Measurements from ENCODE around the gene USP19.

The USP19 gene

GRCh38 chr3:49104052-49104426, 16.6 kb downstream of the USP19 start:
- no peaks in the 10 kb centered on the region for H3K27me3 ChIP-seq (ENCODE audit: control insufficient read depth in 3 of 3, insufficient read depth in 3 of 3, low read depth in 1 of 3, low read length in 3 of 3)
- H2AK5ac ChIP-seq (ENCODE audit: low read depth, low read length) = no peak overlapping the region
- peaks cover 48 to 67% of the 10 kb centered on the region in 2 donors for H3K36me3 ChIP-seq (replicated peaks in 1 of 2; ENCODE audit: control insufficient read depth in 2 of 2, insufficient read depth in 2 of 2, low read length in 2 of 2)
- no peak for DNase-seq (ENCODE audit: low spot score)
- peak overlapping the region; percentile 44 for H3K18ac ChIP-seq (ENCODE audit: low read length)
- no peaks in the 10 kb centered on the region for H3K9me3 ChIP-seq (replicated peaks in 1 of 2; ENCODE audit: control insufficient read depth in 2 of 2, insufficient read depth in 1 of 2, low read depth in 1 of 2, low read length in 2 of 2)
- peaks cover 6 to 11% of the 10 kb centered on the region in 2 donors for H3K4me1 ChIP-seq (ENCODE audit: control insufficient read depth in 2 of 2, insufficient read depth in 1 of 2, low read depth in 1 of 2, low read length in 2 of 2)
- peak overlapping the region; percentile 90 for H3K4me2 ChIP-seq (ENCODE audit: insufficient read depth, low read length, poor library complexity, severe bottlenecking)
- no peak overlapping the region for H2BK120ac ChIP-seq (ENCODE audit: low read depth, low read length)
- H3K23ac ChIP-seq (ENCODE audit: low read depth, low read length, poor library complexity) = no peak overlapping the region
- peak overlapping the region; percentile 95 for H2AFZ ChIP-seq (ENCODE audit: low read length)
- no CpG with 5 or more reads among the region's 8 CpGs for WGBS, 2 donors (ENCODE audit: extremely low coverage in 2 of 2, insufficient read length in 2 of 2, insufficient replicate concordance in 1 of 2)
- no peak overlapping the region for H2BK12ac ChIP-seq (ENCODE audit: low read length)
- no peak overlapping the region for H4K91ac ChIP-seq (ENCODE audit: low read depth, low read length, poor library complexity)
- no peak overlapping the region for H3K4ac ChIP-seq (ENCODE audit: low read length)
- peaks cover 8% of the 10 kb centered on the region for H3K79me1 ChIP-seq (ENCODE audit: low read depth, low read length)
- H3K9ac ChIP-seq (ENCODE audit: low read depth, low read length, poor library complexity) = peak overlapping the region; percentile 92
- no peak overlapping the region for H3K14ac ChIP-seq (ENCODE audit: low read length)
- peak overlapping the region; percentile 76 to 95 for H3K4me3 ChIP-seq (ENCODE audit: low read length in 2 of 2)
- peak overlapping the region; percentile 93 for H3K27ac ChIP-seq (replicated peaks; ENCODE audit: low read length)
- no peak overlapping the region for H4K8ac ChIP-seq (ENCODE audit: low read depth, low read length)
- H2BK5ac ChIP-seq (ENCODE audit: low read length) = peak overlapping the region; percentile 62
- H2BK15ac ChIP-seq (ENCODE audit: low read length) = no peak overlapping the region

GRCh38 chr3:49100046-49100615, 20.5 kb downstream of the USP19 start:
- WGBS, 2 donors (ENCODE audit: extremely low coverage in 2 of 2, insufficient read length in 2 of 2, insufficient replicate concordance in 1 of 2) = no CpG with 5 or more reads among the region's 11 CpGs
- H3K4me1 ChIP-seq (ENCODE audit: control insufficient read depth in 2 of 2, insufficient read depth in 1 of 2, low read depth in 1 of 2, low read length in 2 of 2) = peaks cover 6 to 7% of the 10 kb centered on the region in 2 donors
- H3K4ac ChIP-seq (ENCODE audit: low read length) = no peak overlapping the region
- no peak overlapping the region for H2BK120ac ChIP-seq (ENCODE audit: low read depth, low read length)
- peaks cover 59 to 76% of the 10 kb centered on the region in 2 donors for H3K36me3 ChIP-seq (replicated peaks in 1 of 2; ENCODE audit: control insufficient read depth in 2 of 2, insufficient read depth in 2 of 2, low read length in 2 of 2)
- no peak overlapping the region for H3K18ac ChIP-seq (ENCODE audit: low read length)
- no peak overlapping the region for H2AFZ ChIP-seq (ENCODE audit: low read length)
- no peak overlapping the region for H2BK12ac ChIP-seq (ENCODE audit: low read length)
- DNase-seq (ENCODE audit: low spot score) = no peak
- no peak overlapping the region for H4K91ac ChIP-seq (ENCODE audit: low read depth, low read length, poor library complexity)
- no peak overlapping the region for H3K4me2 ChIP-seq (ENCODE audit: insufficient read depth, low read length, poor library complexity, severe bottlenecking)
- H2BK5ac ChIP-seq (ENCODE audit: low read length) = no peak overlapping the region
- H2BK15ac ChIP-seq (ENCODE audit: low read length) = no peak overlapping the region
- H3K27ac ChIP-seq (replicated peaks; ENCODE audit: low read length) = no peak overlapping the region
- no peaks in the 10 kb centered on the region for H3K9me3 ChIP-seq (replicated peaks in 1 of 2; ENCODE audit: control insufficient read depth in 2 of 2, insufficient read depth in 1 of 2, low read depth in 1 of 2, low read length in 2 of 2)
- no peak overlapping the region for H3K23ac ChIP-seq (ENCODE audit: low read depth, low read length, poor library complexity)
- H3K79me1 ChIP-seq (ENCODE audit: low read depth, low read length) = peaks cover 8% of the 10 kb centered on the region
- H3K4me3 ChIP-seq (ENCODE audit: low read length in 2 of 2) = peak overlapping the region in 1 of 2 donors; percentile 50
- no peak overlapping the region for H3K14ac ChIP-seq (ENCODE audit: low read length)
- no peak overlapping the region for H4K8ac ChIP-seq (ENCODE audit: low read depth, low read length)
- H3K9ac ChIP-seq (ENCODE audit: low read depth, low read length, poor library complexity) = no peak overlapping the region
- H3K27me3 ChIP-seq (ENCODE audit: control insufficient read depth in 3 of 3, insufficient read depth in 3 of 3, low read depth in 1 of 3, low read length in 3 of 3) = no peaks in the 10 kb centered on the region
- H2AK5ac ChIP-seq (ENCODE audit: low read depth, low read length) = no peak overlapping the region

GRCh38 chr3:49098910-49099630, 21.6 kb downstream of the USP19 start:
- H3K4me1 ChIP-seq (ENCODE audit: control insufficient read depth in 2 of 2, insufficient read depth in 1 of 2, low read depth in 1 of 2, low read length in 2 of 2) = peaks cover 5 to 7% of the 10 kb centered on the region in 2 donors
- no peak for DNase-seq (ENCODE audit: low spot score)
- H3K27ac ChIP-seq (replicated peaks; ENCODE audit: low read length) = no peak overlapping the region
- H3K36me3 ChIP-seq (replicated peaks in 1 of 2; ENCODE audit: control insufficient read depth in 2 of 2, insufficient read depth in 2 of 2, low read length in 2 of 2) = peaks cover 59 to 76% of the 10 kb centered on the region in 2 donors
- no peak overlapping the region for H2AK5ac ChIP-seq (ENCODE audit: low read depth, low read length)
- H3K4me2 ChIP-seq (ENCODE audit: insufficient read depth, low read length, poor library complexity, severe bottlenecking) = no peak overlapping the region
- H3K4me3 ChIP-seq (ENCODE audit: low read length in 2 of 2) = no peak overlapping the region
- no peaks in the 10 kb centered on the region for H3K9me3 ChIP-seq (replicated peaks in 1 of 2; ENCODE audit: control insufficient read depth in 2 of 2, insufficient read depth in 1 of 2, low read depth in 1 of 2, low read length in 2 of 2)
- H3K4ac ChIP-seq (ENCODE audit: low read length) = no peak overlapping the region
- no peak overlapping the region for H2BK5ac ChIP-seq (ENCODE audit: low read length)
- no peak overlapping the region for H4K91ac ChIP-seq (ENCODE audit: low read depth, low read length, poor library complexity)
- H2BK15ac ChIP-seq (ENCODE audit: low read length) = no peak overlapping the region
- no peak overlapping the region for H3K9ac ChIP-seq (ENCODE audit: low read depth, low read length, poor library complexity)
- H4K8ac ChIP-seq (ENCODE audit: low read depth, low read length) = no peak overlapping the region
- WGBS, 2 donors (ENCODE audit: extremely low coverage in 2 of 2, insufficient read length in 2 of 2, insufficient replicate concordance in 1 of 2) = no CpG with 5 or more reads among the region's 13 CpGs
- H3K18ac ChIP-seq (ENCODE audit: low read length) = no peak overlapping the region
- no peak overlapping the region for H3K23ac ChIP-seq (ENCODE audit: low read depth, low read length, poor library complexity)
- H2BK12ac ChIP-seq (ENCODE audit: low read length) = no peak overlapping the region
- no peak overlapping the region for H2AFZ ChIP-seq (ENCODE audit: low read length)
- no peak overlapping the region for H2BK120ac ChIP-seq (ENCODE audit: low read depth, low read length)
- H3K14ac ChIP-seq (ENCODE audit: low read length) = no peak overlapping the region
- H3K27me3 ChIP-seq (ENCODE audit: control insufficient read depth in 3 of 3, insufficient read depth in 3 of 3, low read depth in 1 of 3, low read length in 3 of 3) = no peaks in the 10 kb centered on the region
- H3K79me1 ChIP-seq (ENCODE audit: low read depth, low read length) = peaks cover 8% of the 10 kb centered on the region

GRCh38 chr3:49098429-49098828, 22.2 kb downstream of the USP19 start:
- Histone ChIP-seq H2AFZ (ENCODE audit: low read length) (no peak overlapping the region), H2BK15ac (ENCODE audit: low read length) (no peak overlapping the region), H2BK120ac (ENCODE audit: low read depth, low read length) (no peak overlapping the region), H3K9me3 (replicated peaks in 1 of 2; ENCODE audit: control insufficient read depth in 2 of 2, insufficient read depth in 1 of 2, low read depth in 1 of 2, low read length in 2 of 2) (no peaks in the 10 kb centered on the region), H2BK12ac (ENCODE audit: low read length) (no peak overlapping the region), H3K18ac (ENCODE audit: low read length) (no peak overlapping the region), H3K9ac (ENCODE audit: low read depth, low read length, poor library complexity) (no peak overlapping the region), H3K4me1 (ENCODE audit: control insufficient read depth in 2 of 2, insufficient read depth in 1 of 2, low read depth in 1 of 2, low read length in 2 of 2) (peaks cover 0 to 2% of the 10 kb centered on the region in 2 donors), H3K4me3 (ENCODE audit: low read length in 2 of 2) (no peak overlapping the region), H3K27ac (replicated peaks; ENCODE audit: low read length) (no peak overlapping the region), H3K27me3 (ENCODE audit: control insufficient read depth in 3 of 3, insufficient read depth in 3 of 3, low read depth in 1 of 3, low read length in 3 of 3) (no peaks in the 10 kb centered on the region), H3K4me2 (ENCODE audit: insufficient read depth, low read length, poor library complexity, severe bottlenecking) (no peak overlapping the region), H4K91ac (ENCODE audit: low read depth, low read length, poor library complexity) (no peak overlapping the region), H3K4ac (ENCODE audit: low read length) (no peak overlapping the region), H4K8ac (ENCODE audit: low read depth, low read length) (no peak overlapping the region), H3K23ac (ENCODE audit: low read depth, low read length, poor library complexity) (no peak overlapping the region), H2AK5ac (ENCODE audit: low read depth, low read length) (no peak overlapping the region), H3K36me3 (replicated peaks in 1 of 2; ENCODE audit: control insufficient read depth in 2 of 2, insufficient read depth in 2 of 2, low read length in 2 of 2) (peaks cover 59 to 73% of the 10 kb centered on the region in 2 donors), H3K79me1 (ENCODE audit: low read depth, low read length) (peaks cover 4% of the 10 kb centered on the region), H2BK5ac (ENCODE audit: low read length) (no peak overlapping the region), H3K14ac (ENCODE audit: low read length) (no peak overlapping the region)
- DNase-seq (ENCODE audit: low spot score) = no peak
- no CpG with 5 or more reads among the region's 5 CpGs for WGBS, 2 donors (ENCODE audit: extremely low coverage in 2 of 2, insufficient read length in 2 of 2, insufficient replicate concordance in 1 of 2)
